Measurements from ENCODE around the gene VPS51. TPM values are rescaled to one million over a fixed set of nuclear protein-coding genes. Genes with fewer than 3 reads are reported as not detected.

Gene VPS51
- polyA plus RNA-seq, 1 donor from 2014 or later: 230 TPM

DNA sequence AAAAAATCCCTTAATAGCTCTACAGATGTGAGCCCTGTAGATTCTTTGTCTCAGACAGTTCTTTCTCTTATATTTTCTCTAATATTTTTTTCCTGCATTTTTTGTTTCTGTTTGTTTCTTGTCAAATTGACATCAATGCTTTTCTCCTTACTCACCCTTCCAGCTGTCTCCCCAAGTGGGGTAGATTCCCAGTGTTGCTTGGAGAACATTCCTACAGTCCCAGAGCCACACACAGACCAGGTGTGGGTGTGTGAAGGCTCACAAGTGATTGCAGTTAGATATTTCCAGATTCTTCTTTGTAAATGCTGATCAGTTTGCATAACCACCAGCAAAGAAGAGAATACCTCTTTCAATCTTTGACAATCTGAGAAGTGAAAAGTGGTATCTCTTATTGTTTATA is 7.5 kb downstream of the VPS51 start:
- H3K27me3 ChIP-seq (ENCODE audit: insufficient read depth, low read depth, low read length): no peaks in the 10 kb centered on the region

DNA sequence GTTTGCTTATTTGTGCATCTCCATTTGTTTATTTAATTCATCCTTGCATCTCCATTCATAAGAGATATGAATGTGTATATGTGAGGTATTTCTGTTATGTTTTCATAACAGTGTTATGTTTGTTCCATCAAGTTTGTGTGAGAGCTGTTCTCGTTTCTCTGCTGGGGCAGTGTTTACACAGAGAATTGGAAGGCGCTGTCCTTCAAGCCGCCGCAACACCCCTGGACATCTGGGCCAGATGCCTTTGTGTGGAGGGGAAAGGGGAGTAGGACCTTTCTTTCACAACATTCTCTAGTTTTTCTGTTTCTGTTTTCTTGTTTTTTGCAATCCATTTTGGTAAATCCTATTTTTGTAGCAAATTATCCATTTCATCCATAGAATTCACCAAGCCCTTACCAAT is 8.6 kb downstream of the VPS51 start:
- H2AFZ ChIP-seq (ENCODE audit: low read depth, low read length): no peak overlapping the region
- no peak overlapping the region for H3K4me3 ChIP-seq (ENCODE audit: low read length)
- TF ChIP-seq TAF1 (IDR thresholded peaks at IDR 0.05; ENCODE audit: low read depth) (no peak), SMC3 (conservative IDR thresholded peaks at IDR 0.05; ENCODE audit: poor library complexity) (no peak)
- no peak overlapping the region for H3K4me2 ChIP-seq (ENCODE audit: low read length)
- H3K9me3 ChIP-seq (ENCODE audit: low read length): no peaks in the 10 kb centered on the region
- H3K9me2 ChIP-seq (ENCODE audit: insufficient read depth, low read length): no peaks in the 10 kb centered on the region
- H4K20me1 ChIP-seq (ENCODE audit: insufficient read depth): no peaks in the 10 kb centered on the region
- no peak overlapping the region for H3K27ac ChIP-seq (ENCODE audit: low read length)
- H3F3A ChIP-seq (ENCODE audit: insufficient read depth, low read length, poor library complexity, severe bottlenecking): no peaks in the 10 kb centered on the region
- H3K9ac ChIP-seq (ENCODE audit: low read length): no peak overlapping the region
- no peaks in the 10 kb centered on the region for H3K36me3 ChIP-seq (ENCODE audit: insufficient read depth, low read length)
- H3K27me3 ChIP-seq (ENCODE audit: insufficient read depth, low read depth, low read length): no peaks in the 10 kb centered on the region
- no peaks in the 10 kb centered on the region for H3K79me2 ChIP-seq (replicated peaks; ENCODE audit: insufficient read depth, low read length)

More for the DNA sequence above, 7.5 kb downstream of the VPS51 start:
- H2AFZ ChIP-seq (ENCODE audit: low read depth, low read length): no peak overlapping the region
- no peaks in the 10 kb centered on the region for H3K9me2 ChIP-seq (ENCODE audit: insufficient read depth, low read length)
- no peaks in the 10 kb centered on the region for H3F3A ChIP-seq (ENCODE audit: insufficient read depth, low read length, poor library complexity, severe bottlenecking)
- H4K20me1 ChIP-seq (ENCODE audit: insufficient read depth): no peaks in the 10 kb centered on the region
- H3K36me3 ChIP-seq (ENCODE audit: insufficient read depth, low read length): no peaks in the 10 kb centered on the region
- no peak overlapping the region for H3K27ac ChIP-seq (ENCODE audit: low read length)
- no peaks in the 10 kb centered on the region for H3K9me3 ChIP-seq (ENCODE audit: low read length)
- H3K4me3 ChIP-seq (ENCODE audit: low read length): no peak overlapping the region
- H3K4me2 ChIP-seq (ENCODE audit: low read length): no peak overlapping the region
- no peak overlapping the region for H3K9ac ChIP-seq (ENCODE audit: low read length)
- H3K79me2 ChIP-seq (replicated peaks; ENCODE audit: insufficient read depth, low read length): no peaks in the 10 kb centered on the region
- TF ChIP-seq, protein P1, sequence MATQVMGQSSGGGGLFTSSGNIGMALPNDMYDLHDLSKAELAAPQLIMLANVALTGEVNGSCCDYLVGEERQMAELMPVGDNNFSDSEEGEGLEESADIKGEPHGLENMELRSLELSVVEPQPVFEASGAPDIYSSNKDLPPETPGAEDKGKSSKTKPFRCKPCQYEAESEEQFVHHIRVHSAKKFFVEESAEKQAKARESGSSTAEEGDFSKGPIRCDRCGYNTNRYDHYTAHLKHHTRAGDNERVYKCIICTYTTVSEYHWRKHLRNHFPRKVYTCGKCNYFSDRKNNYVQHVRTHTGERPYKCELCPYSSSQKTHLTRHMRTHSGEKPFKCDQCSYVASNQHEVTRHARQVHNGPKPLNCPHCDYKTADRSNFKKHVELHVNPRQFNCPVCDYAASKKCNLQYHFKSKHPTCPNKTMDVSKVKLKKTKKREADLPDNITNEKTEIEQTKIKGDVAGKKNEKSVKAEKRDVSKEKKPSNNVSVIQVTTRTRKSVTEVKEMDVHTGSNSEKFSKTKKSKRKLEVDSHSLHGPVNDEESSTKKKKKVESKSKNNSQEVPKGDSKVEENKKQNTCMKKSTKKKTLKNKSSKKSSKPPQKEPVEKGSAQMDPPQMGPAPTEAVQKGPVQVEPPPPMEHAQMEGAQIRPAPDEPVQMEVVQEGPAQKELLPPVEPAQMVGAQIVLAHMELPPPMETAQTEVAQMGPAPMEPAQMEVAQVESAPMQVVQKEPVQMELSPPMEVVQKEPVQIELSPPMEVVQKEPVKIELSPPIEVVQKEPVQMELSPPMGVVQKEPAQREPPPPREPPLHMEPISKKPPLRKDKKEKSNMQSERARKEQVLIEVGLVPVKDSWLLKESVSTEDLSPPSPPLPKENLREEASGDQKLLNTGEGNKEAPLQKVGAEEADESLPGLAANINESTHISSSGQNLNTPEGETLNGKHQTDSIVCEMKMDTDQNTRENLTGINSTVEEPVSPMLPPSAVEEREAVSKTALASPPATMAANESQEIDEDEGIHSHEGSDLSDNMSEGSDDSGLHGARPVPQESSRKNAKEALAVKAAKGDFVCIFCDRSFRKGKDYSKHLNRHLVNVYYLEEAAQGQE (IDR thresholded peaks at IDR 0.05; ENCODE audit: borderline replicate concordance): no peak
- TF ChIP-seq EP300 (conservative IDR thresholded peaks at IDR 0.05; ENCODE audit: poor library complexity, severe bottlenecking) (no peak), MXI1 (conservative IDR thresholded peaks at IDR 0.05; ENCODE audit: poor library complexity, severe bottlenecking) (no peak), SMC3 (conservative IDR thresholded peaks at IDR 0.05; ENCODE audit: poor library complexity) (no peak), RAD21 (conservative IDR thresholded peaks at IDR 0.05) (no peak), TAF1 (IDR thresholded peaks at IDR 0.05; ENCODE audit: low read depth) (no peak), EZH2 (IDR thresholded peaks at IDR 0.05; ENCODE audit: borderline replicate concordance, insufficient read depth, low read length, poor library complexity, severe bottlenecking) (no peak), POLR2AphosphoS5 (IDR thresholded peaks at IDR 0.05) (no peak)
- TF ChIP-seq, protein P2, sequence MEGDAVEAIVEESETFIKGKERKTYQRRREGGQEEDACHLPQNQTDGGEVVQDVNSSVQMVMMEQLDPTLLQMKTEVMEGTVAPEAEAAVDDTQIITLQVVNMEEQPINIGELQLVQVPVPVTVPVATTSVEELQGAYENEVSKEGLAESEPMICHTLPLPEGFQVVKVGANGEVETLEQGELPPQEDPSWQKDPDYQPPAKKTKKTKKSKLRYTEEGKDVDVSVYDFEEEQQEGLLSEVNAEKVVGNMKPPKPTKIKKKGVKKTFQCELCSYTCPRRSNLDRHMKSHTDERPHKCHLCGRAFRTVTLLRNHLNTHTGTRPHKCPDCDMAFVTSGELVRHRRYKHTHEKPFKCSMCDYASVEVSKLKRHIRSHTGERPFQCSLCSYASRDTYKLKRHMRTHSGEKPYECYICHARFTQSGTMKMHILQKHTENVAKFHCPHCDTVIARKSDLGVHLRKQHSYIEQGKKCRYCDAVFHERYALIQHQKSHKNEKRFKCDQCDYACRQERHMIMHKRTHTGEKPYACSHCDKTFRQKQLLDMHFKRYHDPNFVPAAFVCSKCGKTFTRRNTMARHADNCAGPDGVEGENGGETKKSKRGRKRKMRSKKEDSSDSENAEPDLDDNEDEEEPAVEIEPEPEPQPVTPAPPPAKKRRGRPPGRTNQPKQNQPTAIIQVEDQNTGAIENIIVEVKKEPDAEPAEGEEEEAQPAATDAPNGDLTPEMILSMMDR (IDR thresholded peaks at IDR 0.05; ENCODE audit: poor library complexity, severe bottlenecking): no peak

DNA sequence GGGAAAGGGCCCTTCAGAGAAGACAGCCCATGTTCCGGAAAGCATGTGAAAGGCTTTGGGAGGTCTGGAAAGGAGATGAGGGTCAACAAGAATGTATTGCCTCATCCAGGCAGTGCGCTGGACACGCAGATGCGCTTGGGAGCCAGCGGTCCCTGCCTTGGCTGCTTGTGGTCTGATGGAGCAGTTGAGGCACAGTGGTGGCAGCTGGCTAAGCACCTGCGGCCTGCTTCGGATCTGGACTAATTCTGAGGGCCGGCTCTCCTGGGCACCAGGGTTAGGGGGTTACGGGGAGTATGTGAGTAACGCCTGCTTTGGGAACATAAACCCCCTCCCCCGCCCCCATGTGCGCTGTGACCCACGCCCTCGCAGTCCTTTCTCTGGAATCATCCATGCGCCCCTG is 11.1 kb downstream of the VPS51 start:
- no peaks in the 10 kb centered on the region for H3K27me3 ChIP-seq (ENCODE audit: insufficient read depth, low read depth, low read length)
- H4K20me1 ChIP-seq (ENCODE audit: insufficient read depth): no peaks in the 10 kb centered on the region
- H3K9me2 ChIP-seq (ENCODE audit: insufficient read depth, low read length): no peaks in the 10 kb centered on the region
- no peaks in the 10 kb centered on the region for H3K9me3 ChIP-seq (ENCODE audit: low read length)
- H3F3A ChIP-seq (ENCODE audit: insufficient read depth, low read length, poor library complexity, severe bottlenecking): no peaks in the 10 kb centered on the region
- H3K4me2 ChIP-seq (ENCODE audit: low read length): no peak overlapping the region
- no peak overlapping the region for H3K27ac ChIP-seq (ENCODE audit: low read length)
- H3K9ac ChIP-seq (ENCODE audit: low read length): no peak overlapping the region
- no peaks in the 10 kb centered on the region for H3K36me3 ChIP-seq (ENCODE audit: insufficient read depth, low read length)
- no peak overlapping the region for H2AFZ ChIP-seq (ENCODE audit: low read depth, low read length)
- H3K4me3 ChIP-seq (ENCODE audit: low read length): no peak overlapping the region
- no peak for TF ChIP-seq EZH2 (IDR thresholded peaks at IDR 0.05; ENCODE audit: borderline replicate concordance, insufficient read depth, low read length, poor library complexity, severe bottlenecking)
- TF ChIP-seq, protein P1 (IDR thresholded peaks at IDR 0.05; ENCODE audit: borderline replicate concordance): no peak
- TF ChIP-seq TAF1 (IDR thresholded peaks at IDR 0.05; ENCODE audit: low read depth): no peak
- TF ChIP-seq POLR2AphosphoS5 (IDR thresholded peaks at IDR 0.05): no peak
- TF ChIP-seq MXI1 (conservative IDR thresholded peaks at IDR 0.05; ENCODE audit: poor library complexity, severe bottlenecking): no peak
- no peak for TF ChIP-seq SMC3 (conservative IDR thresholded peaks at IDR 0.05; ENCODE audit: poor library complexity)
- H3K79me2 ChIP-seq (replicated peaks; ENCODE audit: insufficient read depth, low read length): no peaks in the 10 kb centered on the region

Data from neural cell (in vitro differentiated cells).